ENCODE measurements around the gene G6PC2. TPM values are rescaled to one million over a fixed set of nuclear protein-coding genes. Genes with fewer than 3 reads are reported as not detected.

Gene G6PC2
- total and polyA plus RNA-seq, 9 donors: 0.57 TPM; not detected in 8

DNA sequence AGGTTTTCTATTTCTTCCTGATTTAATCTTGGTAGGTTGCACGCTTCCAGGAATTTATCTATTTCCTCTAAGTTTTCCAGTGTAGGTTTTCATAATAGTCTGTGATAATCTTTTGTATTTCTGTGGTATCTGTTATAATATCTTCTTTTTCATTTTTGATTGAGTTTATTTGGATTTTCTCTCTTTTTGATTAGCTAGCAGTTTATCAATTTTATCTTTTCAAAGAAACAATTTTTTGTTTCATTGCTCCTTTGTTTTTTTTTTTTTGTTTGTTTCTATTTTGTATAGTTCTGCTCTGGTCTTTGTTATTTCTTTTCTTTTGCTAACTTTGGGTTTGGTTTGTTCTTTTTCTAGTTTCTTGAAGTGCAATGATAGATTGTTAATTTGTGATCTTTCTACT is 51.3 kb downstream of the G6PC2 start:
- no peaks in the 10 kb centered on the region for H3K4me1 ChIP-seq (ENCODE audit: insufficient read depth)

GRCh38 chr2:168954256-168954655 is 53.2 kb downstream of the G6PC2 start:
- intact Hi-C loops (cut with DNase I): no loop called here
- Histone ChIP-seq H3K4me3 (no peak overlapping the region), H3K27me3 (no peaks in the 10 kb centered on the region), H3K27ac (no peak overlapping the region), H3K4me1 (ENCODE audit: insufficient read depth) (no peaks in the 10 kb centered on the region), H3K36me3 (no peaks in the 10 kb centered on the region), H3K9me3 (no peaks in the 10 kb centered on the region)
- no peak for DNase-seq
- TF ChIP-seq POLR2A (IDR thresholded peaks at IDR 0.05) (no peak), CTCF (IDR thresholded peaks at IDR 0.05) (no peak), EP300 (IDR thresholded peaks at IDR 0.05) (no peak)

More for the DNA sequence above, 51.3 kb downstream of the G6PC2 start:
- H3K27me3 ChIP-seq: no peaks in the 10 kb centered on the region
- TF ChIP-seq EP300 (IDR thresholded peaks at IDR 0.05) (no peak), POLR2A (IDR thresholded peaks at IDR 0.05) (no peak), CTCF (IDR thresholded peaks at IDR 0.05) (no peak)
- WGBS, 3 donors: 76 to 81% (median 81%) methylated on average over 1 of the region's 1 CpG
- no peak for DNase-seq
- no peaks in the 10 kb centered on the region for H3K9me3 ChIP-seq
- H3K36me3 ChIP-seq: no peaks in the 10 kb centered on the region
- no peak overlapping the region for H3K27ac ChIP-seq
- H3K4me3 ChIP-seq: no peak overlapping the region
- intact Hi-C loops (cut with DNase I): no loop called here

DNA sequence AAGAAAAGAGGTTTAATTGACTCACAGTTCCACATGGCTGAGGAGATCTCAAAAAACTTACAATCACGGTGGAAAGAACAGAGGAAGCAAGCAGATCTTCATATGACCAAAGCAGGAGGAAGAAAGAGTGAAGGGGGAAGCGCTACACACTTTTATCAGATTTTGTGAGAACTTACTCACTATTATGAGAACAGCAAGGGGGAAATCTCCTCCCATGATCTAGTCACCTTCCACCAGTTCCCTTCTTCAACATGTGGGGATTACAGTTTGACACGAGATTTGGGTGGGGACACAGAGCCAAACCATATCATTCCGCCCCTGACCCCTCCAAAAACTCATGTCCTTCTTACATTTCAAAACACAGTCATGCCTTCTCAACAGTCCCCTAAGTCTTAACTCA is 54.2 kb downstream of the G6PC2 start:
- Histone ChIP-seq H3K4me3 (no peak overlapping the region), H3K9me3 (no peaks in the 10 kb centered on the region), H3K4me1 (ENCODE audit: insufficient read depth) (no peaks in the 10 kb centered on the region), H3K36me3 (no peaks in the 10 kb centered on the region), H3K27me3 (no peaks in the 10 kb centered on the region), H3K27ac (no peak overlapping the region)
- intact Hi-C loops (cut with DNase I): no loop called here
- no peak for DNase-seq
- WGBS, 3 donors: 85 to 88% (median 88%) methylated on average over 4 of the region's 4 CpGs
- no peak for TF ChIP-seq CTCF (IDR thresholded peaks at IDR 0.05)
- no peak for TF ChIP-seq EP300 (IDR thresholded peaks at IDR 0.05)
- TF ChIP-seq POLR2A (IDR thresholded peaks at IDR 0.05): no peak

GRCh38 chr2:168956392-168956791 is 55.3 kb downstream of the G6PC2 start:
- no peak for DNase-seq
- no peaks in the 10 kb centered on the region for H3K4me1 ChIP-seq (ENCODE audit: insufficient read depth)
- H3K27me3 ChIP-seq: no peaks in the 10 kb centered on the region
- 87 to 98% (median 93%) methylated on average over 2 of the region's 2 CpGs for WGBS, 3 donors
- H3K4me3 ChIP-seq: no peak overlapping the region
- H3K36me3 ChIP-seq: no peaks in the 10 kb centered on the region
- TF ChIP-seq CTCF (IDR thresholded peaks at IDR 0.05) (no peak), POLR2A (IDR thresholded peaks at IDR 0.05) (no peak), EP300 (IDR thresholded peaks at IDR 0.05) (no peak)
- no peak overlapping the region for H3K27ac ChIP-seq
- intact Hi-C loops (cut with DNase I): no loop called here
- no peaks in the 10 kb centered on the region for H3K9me3 ChIP-seq

Other genes starting within 250 kb of the G6PC2 start
- 10 to 100 TPM in 6 of 7 donors, 1 to 10 TPM in 1; 10.0 to 29.8 (median 19.7) TPM for gene NOSTRIN, start 98.7 kb upstream of the G6PC2 start, total RNA-seq
- gene NOSTRIN, start 98.7 kb upstream of the G6PC2 start, polyA plus RNA-seq: 10 to 100 TPM; 21.8 to 28.7 TPM
- gene SPC25, start 10.9 kb upstream of the G6PC2 start, total RNA-seq: 1 to 10 TPM in 2 of 7 donors, under 1 TPM in 5; 0.34 to 2.4 (median 0.66) TPM
- gene SPC25, start 10.9 kb upstream of the G6PC2 start, polyA plus RNA-seq: 1 to 10 TPM in 1 of 2 donors, under 1 TPM in 1; 0.85 to 1.3 TPM
- gene ABCB11, start 130.0 kb downstream of the G6PC2 start, total RNA-seq: under 1 TPM in 3 of 7 donors, not detected in 4; under 0.01 to 0.05 (median 0.03) TPM
- under 1 TPM; 0.02 to 0.18 TPM for gene ABCB11, start 130.0 kb downstream of the G6PC2 start, polyA plus RNA-seq
- gene DHRS9, start 168.3 kb downstream of the G6PC2 start, total RNA-seq: 1 to 10 TPM in 1 of 7 donors, under 1 TPM in 5, not detected in 1; 0.23 to 1.6 (median 0.30) TPM
- 10 to 100 TPM in 1 of 2 donors, under 1 TPM in 1; 0.54 to 19.5 TPM for gene DHRS9, start 168.3 kb downstream of the G6PC2 start, polyA plus RNA-seq

All from ovary (tissue), 9 donors.